Caki2 (cell line): ENCODE data around the gene RASSF6. TPM values are rescaled to one million over a fixed set of nuclear protein-coding genes. Genes with fewer than 3 reads are reported as not detected.
A peak's percentile ranks its signal among the peaks of the same experiment; 100 is the strongest.
"Not testable (repeated sequence)": the region's sequence is repeated elsewhere in the genome, so short reads cannot be mapped to it uniquely, and the experiment has no call there.

Experiments used
- DNase-seq: peaks from one replicate; pipeline ENCODE4 v3.0.0-alpha.2; 2015; ENCODE audit warnings: low read depth
- in situ Hi-C: cut with HindIII; loops from 2 replicates; pipeline ENCODE4 v1.10.0; 2016; ENCODE audit warnings: low sequenced_read_pairs, low pct_unique_long_range_greater_than_20kb, mixed read lengths
- total RNA-seq: library from RNA; depleted of rRNA; stranded (reverse); fragments of >200 nt; shearing (Covaris generic); gene quantifications from 2 replicates; pipeline ENCODE4 v1.2.3, GENCODE V29; 2014; ENCODE audit warnings: low replicate concordance

The RASSF6 gene
- total RNA-seq, 1 experiment from 2014 or later = 1.0 TPM

- in situ Hi-C loops = no loop called here
- DNase-seq = peak; percentile 21
Measured at GRCh38 chr4:73615613-73616012, 4.6 kb downstream of the RASSF6 start.

GRCh38 chr4:73614311-73614867 lies 5.8 kb downstream of the RASSF6 start:
- no peak for DNase-seq
- in situ Hi-C loops = no loop called here

GRCh38 chr4:73613130-73613529 lies 7.1 kb downstream of the RASSF6 start:
- no peak for DNase-seq
- in situ Hi-C loops = no loop called here

- DNase-seq = no peak
- in situ Hi-C loops = no loop called here
Measured at GRCh38 chr4:73612032-73612431, 8.2 kb downstream of the RASSF6 start.

GRCh38 chr4:73609706-73610105 lies 10.5 kb downstream of the RASSF6 start:
- in situ Hi-C loops = no loop called here
- DNase-seq = peak; percentile 31

- in situ Hi-C loops = no loop called here
Measured at GRCh38 chr4:73608689-73609594, 11.3 kb downstream of the RASSF6 start.

GRCh38 chr4:73607375-73608033 lies 12.7 kb downstream of the RASSF6 start:
- no peak for DNase-seq
- in situ Hi-C loops = no loop called here

More at GRCh38 chr4:73608689-73609594, 11.3 kb downstream of the RASSF6 start:
- no peak for DNase-seq

- in situ Hi-C loops = no loop called here
- DNase-seq = no peak
Measured at GRCh38 chr4:73606465-73606974, 13.7 kb downstream of the RASSF6 start.

- DNase-seq = no peak
- in situ Hi-C loops = no loop called here
Measured at GRCh38 chr4:73603854-73604584, 16.2 kb downstream of the RASSF6 start.

GRCh38 chr4:73603271-73603710 lies 16.9 kb downstream of the RASSF6 start:
- in situ Hi-C loops = no loop called here
- DNase-seq = peak; percentile 68

GRCh38 chr4:73600954-73601353 lies 19.3 kb downstream of the RASSF6 start:
- DNase-seq = no peak
- in situ Hi-C loops = no loop called here

- DNase-seq = peak; percentile 81
- in situ Hi-C loops = no loop called here
Measured at GRCh38 chr4:73599182-73599581, 21.1 kb downstream of the RASSF6 start.

- no peak for DNase-seq
- in situ Hi-C loops = no loop called here
Measured at GRCh38 chr4:73597594-73597993, 22.6 kb downstream of the RASSF6 start.

GRCh38 chr4:73597183-73597582 lies 23.1 kb downstream of the RASSF6 start:
- DNase-seq, in situ Hi-C loops: not testable (repeated sequence)

GRCh38 chr4:73596001-73596400 lies 24.2 kb downstream of the RASSF6 start:
- in situ Hi-C loops = no loop called here
- no peak for DNase-seq

- in situ Hi-C loops = no loop called here
- no peak for DNase-seq
Measured at GRCh38 chr4:73593631-73594241, 26.5 kb downstream of the RASSF6 start.

- in situ Hi-C loops = no loop called here
- no peak for DNase-seq
Measured at GRCh38 chr4:73589887-73590801, 30.1 kb downstream of the RASSF6 start.
